HG03103 (cell line): ENCODE measurements around the gene TMPRSS11A.

Source experiments
- ATAC-seq: cut with Tn5 transposase; IDR thresholded peaks from one replicate; pipeline ENCODE4 v1.9.1; 2021; ENCODE audit warnings: low read depth; ENCODE audit not compliant: unreplicated experiment

The TMPRSS11A gene

GRCh38 chr4:67963356-67963755 lies at the start of gene TMPRSS11A:
TMPRSS11A (minus strand) TSS chr4:67963493; CDS start chr4:67963393, 100 bp downstream.
- no peak for ATAC-seq

GRCh38 chr4:68011684-68012083 lies 48.4 kb upstream of the TMPRSS11A start:
- ATAC-seq, result no peak

DNA sequence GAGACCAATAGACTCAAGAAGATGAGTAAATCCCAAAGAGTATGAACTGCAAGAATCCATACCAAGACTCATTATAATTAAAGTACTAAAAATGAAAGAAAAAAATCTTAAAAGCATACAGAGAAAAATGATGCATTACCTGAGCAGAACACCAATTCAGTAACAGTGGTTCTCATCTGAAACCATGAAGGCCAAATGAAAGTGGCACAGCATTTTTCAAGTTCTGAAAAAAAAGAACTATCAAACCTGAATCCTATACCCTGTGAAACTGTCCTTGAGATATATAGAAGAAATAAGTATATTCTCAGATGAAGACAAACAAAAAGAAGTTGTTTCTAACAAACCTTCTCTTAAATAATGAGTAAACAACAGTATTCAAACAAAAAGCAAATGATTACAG lies 39.6 kb upstream of the TMPRSS11A start:
- ATAC-seq, result no peak

DNA sequence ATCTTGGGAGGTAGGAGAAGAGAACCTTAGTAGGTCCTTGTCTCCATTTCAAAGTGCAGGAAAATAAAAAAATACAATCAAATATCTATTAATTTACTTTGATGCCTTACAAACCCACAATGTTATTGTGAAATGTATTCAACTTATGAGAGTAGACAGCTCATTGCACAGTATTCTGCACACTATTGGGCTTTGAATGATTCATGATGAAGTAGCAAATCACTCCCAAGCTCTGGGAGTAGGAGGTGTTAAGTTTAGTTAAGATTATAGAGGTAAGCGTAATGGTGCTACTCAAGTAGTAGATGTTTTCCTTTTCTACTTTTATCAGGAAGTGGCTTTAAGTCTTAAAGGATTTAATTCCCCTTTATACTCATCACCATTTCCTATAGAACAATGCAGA lies 32.8 kb upstream of the TMPRSS11A start:
- no peak for ATAC-seq

DNA sequence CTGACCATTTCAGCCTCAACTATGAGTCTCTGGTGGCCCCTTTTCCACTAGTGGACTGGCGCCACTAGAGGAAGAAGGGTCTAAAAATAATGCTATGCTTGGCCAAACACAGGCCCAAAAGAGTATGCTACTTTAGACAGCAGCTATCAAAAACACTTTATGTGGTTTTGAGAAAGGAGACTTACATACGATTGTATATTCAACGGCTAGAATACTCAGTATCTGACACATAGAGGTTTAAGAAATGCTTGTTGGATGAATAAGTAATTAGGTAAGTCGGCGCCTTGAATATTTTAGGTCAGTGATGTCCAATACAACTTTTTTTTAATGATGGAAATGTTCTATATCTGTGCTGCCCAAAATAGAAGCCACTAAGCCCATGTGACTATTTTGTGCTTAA lies 25.7 kb upstream of the TMPRSS11A start:
- ATAC-seq, result no peak

GRCh38 chr4:67983333-67983732 lies 20.0 kb upstream of the TMPRSS11A start:
- ATAC-seq, result no peak

GRCh38 chr4:67980512-67980911 lies 17.2 kb upstream of the TMPRSS11A start:
- no peak for ATAC-seq

DNA sequence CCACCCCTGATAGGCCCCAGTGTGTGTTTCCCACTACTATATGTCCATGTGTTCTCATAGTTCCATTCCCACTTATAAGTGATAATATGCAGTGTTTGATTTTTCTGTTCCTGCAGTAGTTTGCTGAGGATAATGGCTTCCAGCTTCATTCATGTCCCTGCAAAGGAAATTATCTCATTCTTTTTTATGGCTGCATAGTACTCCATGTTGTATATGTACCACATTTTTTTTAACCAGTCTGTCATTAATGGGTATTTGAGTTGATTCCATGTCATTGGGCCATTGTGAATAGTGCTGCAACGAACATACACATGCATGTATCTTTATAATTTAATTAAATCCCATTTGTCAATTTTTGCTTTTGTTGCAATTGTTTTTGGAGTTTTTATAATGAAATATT lies 10.3 kb upstream of the TMPRSS11A start:
- no peak for ATAC-seq

- no peak for ATAC-seq
These were observed 8.4 kb downstream of the TMPRSS11A start for GRCh38 chr4:67954890-67955289.

- no peak for ATAC-seq
These were observed 22.2 kb downstream of the TMPRSS11A start for GRCh38 chr4:67941074-67941473.

GRCh38 chr4:67940506-67940905 lies 22.8 kb downstream of the TMPRSS11A start:
- no peak for ATAC-seq

GRCh38 chr4:67939195-67939594 lies 24.1 kb downstream of the TMPRSS11A start:
- ATAC-seq, result no peak

DNA sequence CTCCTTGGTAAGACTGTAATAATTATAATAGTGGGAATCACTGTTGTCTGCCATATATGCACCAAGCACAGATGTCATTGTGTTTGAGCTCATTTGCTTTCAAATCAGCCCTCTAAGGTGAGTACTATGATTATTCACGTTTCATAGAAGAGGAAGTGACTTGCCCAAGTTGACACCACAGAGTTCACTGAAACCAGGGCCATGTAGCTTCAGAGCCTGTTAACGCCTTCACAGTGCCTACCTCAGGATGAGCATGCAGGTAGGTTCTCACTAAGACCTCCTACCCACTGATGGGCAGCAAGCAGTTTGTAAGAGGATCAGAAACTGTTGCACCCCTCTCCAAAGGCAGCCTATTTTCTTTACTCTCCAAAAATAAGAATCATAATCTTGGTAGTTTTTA lies 27.4 kb downstream of the TMPRSS11A start:
- no peak for ATAC-seq

DNA sequence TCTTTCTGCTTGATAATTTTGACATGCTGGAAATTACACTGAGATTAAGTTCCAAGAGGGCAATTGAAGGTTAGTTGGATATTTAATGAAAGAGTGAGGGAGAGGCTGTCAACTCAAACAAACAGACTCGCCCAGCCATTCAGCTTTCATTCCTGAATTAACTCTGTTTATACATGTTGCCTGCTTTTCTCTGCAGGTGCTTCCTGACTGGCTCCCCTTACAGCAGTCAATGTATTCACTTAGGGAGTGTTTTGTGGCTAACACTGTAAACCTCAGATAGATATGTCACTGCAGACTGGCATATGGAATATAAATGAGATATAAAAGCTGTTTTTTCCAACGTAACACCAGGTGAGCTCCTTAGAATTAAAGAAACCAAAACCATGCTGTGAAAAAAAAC lies 28.7 kb downstream of the TMPRSS11A start:
- no peak for ATAC-seq

- no peak for ATAC-seq
These were observed 29.5 kb downstream of the TMPRSS11A start for GRCh38 chr4:67933755-67934154.

GRCh38 chr4:67933038-67933437 lies 30.3 kb downstream of the TMPRSS11A start:
- no peak for ATAC-seq

DNA sequence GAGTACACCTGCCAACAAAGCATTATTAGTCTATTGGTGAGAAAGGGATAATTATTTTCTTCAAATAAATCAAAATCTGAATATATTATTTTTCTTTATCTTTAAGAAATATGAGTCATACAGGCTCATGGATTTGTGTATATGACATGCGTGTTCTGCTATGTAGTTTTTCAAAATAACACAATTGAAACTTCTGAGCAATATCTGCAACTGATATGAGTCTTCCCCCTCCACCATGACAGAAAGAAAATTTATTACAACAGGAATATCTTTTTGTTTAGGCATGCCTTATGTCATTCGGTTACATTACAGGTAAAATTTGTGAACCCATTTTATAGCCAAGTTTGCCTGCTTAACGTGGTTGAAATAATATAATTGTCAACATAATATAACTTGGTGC lies 32.0 kb downstream of the TMPRSS11A start:
- no peak for ATAC-seq

- no peak for ATAC-seq
These were observed 33.9 kb downstream of the TMPRSS11A start for GRCh38 chr4:67929426-67929825.

DNA sequence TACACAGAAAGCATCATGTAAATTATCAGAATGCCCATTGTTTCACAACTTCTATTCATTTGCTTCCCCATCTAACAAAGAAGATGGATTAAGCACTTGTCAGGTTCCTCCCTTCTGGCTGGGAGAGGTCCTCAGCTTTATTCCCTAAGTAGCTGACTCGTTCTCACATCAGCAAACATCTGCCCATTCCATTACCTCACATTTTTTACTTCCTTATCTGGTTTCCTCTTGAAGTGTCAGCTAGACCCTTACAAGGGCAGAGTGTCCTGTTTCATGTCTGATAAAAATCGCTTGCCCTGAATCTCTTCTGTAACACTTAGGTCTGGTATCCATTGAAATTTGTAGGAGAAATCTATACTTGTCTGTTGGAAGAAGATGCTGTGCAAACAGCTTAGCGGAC lies 34.7 kb downstream of the TMPRSS11A start:
- ATAC-seq, result no peak

DNA sequence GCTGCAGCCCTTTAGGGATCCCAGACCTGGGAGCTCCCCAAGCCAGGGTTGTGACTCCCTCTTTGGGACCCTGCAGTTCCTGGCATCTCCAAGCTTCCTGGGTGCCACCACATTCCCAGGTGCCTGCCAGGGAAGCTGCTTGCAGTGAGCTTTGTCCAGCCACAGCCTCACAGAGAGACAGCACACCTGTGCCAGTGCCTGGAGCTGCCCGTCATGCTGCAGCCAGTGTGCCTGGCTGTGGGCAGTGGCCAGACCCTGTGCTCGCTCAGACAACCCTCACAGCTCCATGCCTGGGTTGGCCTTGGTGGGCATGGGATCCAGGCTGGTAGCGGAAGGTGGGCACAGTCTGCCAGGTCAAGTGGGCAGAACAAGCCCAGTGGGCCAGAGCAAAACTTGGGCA lies 36.0 kb downstream of the TMPRSS11A start:
- ATAC-seq, result no peak

- ATAC-seq, result no peak
These were observed 36.8 kb downstream of the TMPRSS11A start for GRCh38 chr4:67926485-67926884.

DNA sequence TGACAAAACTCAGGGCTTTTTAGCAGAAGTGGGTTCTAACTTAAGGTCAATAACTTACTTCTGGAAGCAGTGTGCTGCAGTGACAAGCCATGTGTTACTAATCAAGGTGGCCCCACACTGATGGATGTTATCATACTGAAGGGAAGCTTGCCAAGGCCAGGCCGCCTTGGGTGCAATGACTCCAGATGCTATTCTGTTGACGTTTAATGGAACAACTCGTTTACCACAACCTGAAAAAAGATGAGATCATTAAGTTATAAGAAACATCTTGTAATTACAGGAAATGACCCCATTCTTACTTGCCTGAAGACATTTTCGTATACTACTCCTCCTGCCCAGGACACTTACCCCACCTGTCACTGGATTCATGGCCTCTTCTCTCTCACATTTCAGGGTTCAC lies 40.6 kb downstream of the TMPRSS11A start:
- no peak for ATAC-seq

- no peak for ATAC-seq
These were observed 44.9 kb downstream of the TMPRSS11A start for GRCh38 chr4:67918428-67918827.
